ENCODE measurements around the gene GRID2. TPM values are rescaled to one million over a fixed set of nuclear protein-coding genes. Genes with fewer than 3 reads are reported as not detected.

GRID2 gene
- total RNA-seq, 1 donor from 2014 or later = 1.3 TPM

GRCh38 chr4:92333016-92333415 lies 29.2 kb downstream of the GRID2 start:
- Mint-ChIP-seq H3K27ac (ENCODE audit: unreplicated experiment) (no peak overlapping the region), H3K36me3 (ENCODE audit: low read depth) (no peaks in the 10 kb centered on the region), H3K9me3 (no peaks in the 10 kb centered on the region), H3K4me3 (no peak overlapping the region), H3K4me1 (no peaks in the 10 kb centered on the region), H3K27me3 (ENCODE audit: low read depth) (no peaks in the 10 kb centered on the region)
- DNase-seq (ENCODE audit: low read depth, low spot score) = no peak
- no peak for TF ChIP-seq CTCF (conservative IDR thresholded peaks at IDR 0.05)

- Mint-ChIP-seq H3K27ac (ENCODE audit: unreplicated experiment) (no peak overlapping the region), H3K36me3 (ENCODE audit: low read depth) (no peaks in the 10 kb centered on the region), H3K9me3 (no peaks in the 10 kb centered on the region), H3K4me3 (no peak overlapping the region), H3K4me1 (no peaks in the 10 kb centered on the region), H3K27me3 (ENCODE audit: low read depth) (no peaks in the 10 kb centered on the region)
- TF ChIP-seq CTCF (conservative IDR thresholded peaks at IDR 0.05) = no peak
- DNase-seq (ENCODE audit: low read depth, low spot score) = no peak
Measured at GRCh38 chr4:92334716-92335350, 31.1 kb downstream of the GRID2 start.

GRCh38 chr4:92339676-92340075 lies 35.9 kb downstream of the GRID2 start:
- no peak overlapping the region for H3K27ac Mint-ChIP-seq (ENCODE audit: unreplicated experiment)
- no peaks in the 10 kb centered on the region for H3K27me3 Mint-ChIP-seq (ENCODE audit: low read depth)
- H3K4me1 Mint-ChIP-seq = no peaks in the 10 kb centered on the region
- no peak overlapping the region for H3K4me3 Mint-ChIP-seq
- no peak for DNase-seq (ENCODE audit: low read depth, low spot score)
- no peak for TF ChIP-seq CTCF (conservative IDR thresholded peaks at IDR 0.05)
- no peaks in the 10 kb centered on the region for H3K9me3 Mint-ChIP-seq
- no peaks in the 10 kb centered on the region for H3K36me3 Mint-ChIP-seq (ENCODE audit: low read depth)

- Mint-ChIP-seq H3K4me3 (no peak overlapping the region), H3K4me1 (no peaks in the 10 kb centered on the region), H3K36me3 (ENCODE audit: low read depth) (no peaks in the 10 kb centered on the region), H3K27ac (ENCODE audit: unreplicated experiment) (no peak overlapping the region), H3K9me3 (no peaks in the 10 kb centered on the region), H3K27me3 (ENCODE audit: low read depth) (no peaks in the 10 kb centered on the region)
- no peak for DNase-seq (ENCODE audit: low read depth, low spot score)
- TF ChIP-seq CTCF (conservative IDR thresholded peaks at IDR 0.05) = no peak
Measured at GRCh38 chr4:92344216-92344615, 40.5 kb downstream of the GRID2 start.

GRCh38 chr4:92346289-92346688 lies 42.5 kb downstream of the GRID2 start:
- DNase-seq (ENCODE audit: low read depth, low spot score) = no peak
- no peak for TF ChIP-seq CTCF (conservative IDR thresholded peaks at IDR 0.05)
- no peak overlapping the region for H3K4me3 Mint-ChIP-seq
- H3K9me3 Mint-ChIP-seq = no peaks in the 10 kb centered on the region
- H3K27me3 Mint-ChIP-seq (ENCODE audit: low read depth) = no peaks in the 10 kb centered on the region
- no peaks in the 10 kb centered on the region for H3K4me1 Mint-ChIP-seq
- H3K36me3 Mint-ChIP-seq (ENCODE audit: low read depth) = no peaks in the 10 kb centered on the region
- no peak overlapping the region for H3K27ac Mint-ChIP-seq (ENCODE audit: unreplicated experiment)

All from neural crest cell (in vitro differentiated cells).